Renal pelvis (tissue), 4 donors: Measurements from ENCODE around the gene CCNYL1. TPM values are rescaled to one million over a fixed set of nuclear protein-coding genes. Genes with fewer than 3 reads are reported as not detected.
"Not testable (repeated sequence)": the region's sequence is repeated elsewhere in the genome, so short reads cannot be mapped to it uniquely, and the experiment has no call there.

ENCODE experiments used
- DNase-seq: peaks from one replicate; pipeline ENCODE4 v3.0.0-alpha.2; 2013
- polyA plus RNA-seq, 3 donors: library from polyadenylated mRNA; unstranded; fragments of 120-200 nt; gene quantifications; one replicate each; pipeline ENCODE4 v1.2.1, GENCODE V29; 2013; ENCODE audit not compliant: insufficient read length in 3 of 3

CCNYL1 gene
- polyA plus RNA-seq, 3 donors: 16.3 to 20.7 (median 19.2) TPM

- DNase-seq: no peak
Observed at GRCh38 chr2:207694811-207695281, 16.6 kb upstream of the CCNYL1 start.

GRCh38 chr2:207695293-207695692, 16.1 kb upstream of the CCNYL1 start:
- no peak for DNase-seq

GRCh38 chr2:207696911-207697310, 14.5 kb upstream of the CCNYL1 start:
- not testable (repeated sequence) for DNase-seq

GRCh38 chr2:207697411-207697810, 14.0 kb upstream of the CCNYL1 start:
- no peak for DNase-seq

- no peak for DNase-seq
Observed at GRCh38 chr2:207698301-207698700, 13.1 kb upstream of the CCNYL1 start.

GRCh38 chr2:207704078-207704477, 7.4 kb upstream of the CCNYL1 start:
- no peak for DNase-seq

GRCh38 chr2:207704671-207705070, 6.8 kb upstream of the CCNYL1 start:
- no peak for DNase-seq

- DNase-seq: no peak
Observed at GRCh38 chr2:207706936-207707860, 4.2 kb upstream of the CCNYL1 start.

- DNase-seq: peak; percentile 33
Observed at GRCh38 chr2:207711750-207712530, 500 bp downstream of the CCNYL1 start.

- DNase-seq: no peak
Observed at GRCh38 chr2:207716056-207716455, 4.6 kb downstream of the CCNYL1 start.

- no peak for DNase-seq
Observed at GRCh38 chr2:207718521-207718920, 7.1 kb downstream of the CCNYL1 start.

GRCh38 chr2:207719008-207719407, 7.6 kb downstream of the CCNYL1 start:
- DNase-seq: no peak

GRCh38 chr2:207719655-207720054, 8.2 kb downstream of the CCNYL1 start:
- not testable (repeated sequence) for DNase-seq

GRCh38 chr2:207720517-207721187, 9.2 kb downstream of the CCNYL1 start:
- DNase-seq: peak; percentile 10

GRCh38 chr2:207722773-207723424, 11.5 kb downstream of the CCNYL1 start:
- no peak for DNase-seq

GRCh38 chr2:207723425-207723787, 12.0 kb downstream of the CCNYL1 start:
- DNase-seq: not testable (repeated sequence)

GRCh38 chr2:207724113-207724512, 12.7 kb downstream of the CCNYL1 start:
- DNase-seq: no peak

- no peak for DNase-seq
Observed at GRCh38 chr2:207725873-207726578, 14.6 kb downstream of the CCNYL1 start.

GRCh38 chr2:207727261-207727660, 15.8 kb downstream of the CCNYL1 start:
- DNase-seq: no peak

GRCh38 chr2:207729465-207729998, 18.1 kb downstream of the CCNYL1 start:
- DNase-seq: no peak

GRCh38 chr2:207731138-207731537, 19.7 kb downstream of the CCNYL1 start:
- DNase-seq: no peak
